T47D (cell line): ENCODE results near the gene WDR53.
"Not testable (repeated sequence)": the region's sequence is repeated elsewhere in the genome, so short reads cannot be mapped to it uniquely, and the experiment has no call there.

Experiments
- DNase-seq, 2 experiments: peaks; one replicate each; pipeline versions ENCODE4 v3.0.0 to v3.0.0-alpha.2; 2011 to 2012; ENCODE audit warnings: low read depth in 1 of 2, low spot score in 1 of 2
- JUND ChIP-seq: IDR thresholded peaks from 2 replicates; pipeline ENCODE4 v1.6.1; 2012; ENCODE audit warnings: low read depth
- in situ Hi-C: cut with HindIII; loops from 2 replicates; pipeline ENCODE4 v1.10.0; 2016; ENCODE audit warnings: low sequenced_read_pairs, low pct_unique_long_range_greater_than_20kb

The WDR53 gene

GRCh38 chr3:196596355-196596754, 28.0 kb upstream of the WDR53 start:
- in situ Hi-C loops, result no loop called here
- peak; percentile 48 to 77 for DNase-seq
- TF ChIP-seq JUND, result no peak

GRCh38 chr3:196590279-196590678, 21.9 kb upstream of the WDR53 start:
- in situ Hi-C loops, result no loop called here
- no peak for TF ChIP-seq JUND
- DNase-seq, result no peak

- in situ Hi-C loops, result no loop called here
- TF ChIP-seq JUND, result no peak
- no peak for DNase-seq
Observed at GRCh38 chr3:196585044-196585757, 16.8 kb upstream of the WDR53 start.

GRCh38 chr3:196572389-196572788, 4.0 kb upstream of the WDR53 start:
- in situ Hi-C loops, result no loop called here
- TF ChIP-seq JUND, result no peak

GRCh38 chr3:196570332-196570731, 2.0 kb upstream of the WDR53 start:
- DNase-seq, in situ Hi-C loops: not testable (repeated sequence)

More at GRCh38 chr3:196572389-196572788, 4.0 kb upstream of the WDR53 start:
- no peak for DNase-seq

- in situ Hi-C loops, result no loop called here
- DNase-seq, result peak; percentile 74 to 80
Observed at GRCh38 chr3:196569003-196569516, 706 bp upstream of the WDR53 start.

GRCh38 chr3:196563721-196564225, 4.6 kb downstream of the WDR53 start:
- in situ Hi-C loops, result no loop called here
- DNase-seq, result no peak

More at GRCh38 chr3:196569003-196569516, 706 bp upstream of the WDR53 start:
- TF ChIP-seq JUND, result no peak

GRCh38 chr3:196559826-196560225, 8.5 kb downstream of the WDR53 start:
- TF ChIP-seq JUND, result no peak
- in situ Hi-C loops, result no loop called here
- DNase-seq, result no peak

More at GRCh38 chr3:196563721-196564225, 4.6 kb downstream of the WDR53 start:
- no peak for TF ChIP-seq JUND

GRCh38 chr3:196558476-196558875, 9.9 kb downstream of the WDR53 start:
- TF ChIP-seq JUND, result no peak
- in situ Hi-C loops, result no loop called here

GRCh38 chr3:196557236-196557635, 11.1 kb downstream of the WDR53 start:
- in situ Hi-C loops, result no loop called here

More at GRCh38 chr3:196558476-196558875, 9.9 kb downstream of the WDR53 start:
- DNase-seq, result no peak

GRCh38 chr3:196555295-196555694, 13.1 kb downstream of the WDR53 start:
- DNase-seq, result no peak
- TF ChIP-seq JUND, result no peak
- in situ Hi-C loops, result no loop called here

More at GRCh38 chr3:196557236-196557635, 11.1 kb downstream of the WDR53 start:
- DNase-seq, result no peak
- TF ChIP-seq JUND, result no peak

GRCh38 chr3:196554205-196554604, 14.1 kb downstream of the WDR53 start:
- in situ Hi-C loops, result no loop called here
- TF ChIP-seq JUND, result no peak
- DNase-seq, result no peak

- in situ Hi-C loops, result no loop called here
- TF ChIP-seq JUND, result no peak
- DNase-seq, result no peak
Observed at GRCh38 chr3:196553551-196553950, 14.8 kb downstream of the WDR53 start.
